MM.1S (cell line): Measurements from ENCODE around the gene PDGFRB.

Experiments
- DNase-seq: peaks from one replicate; pipeline ENCODE4 v3.0.0-alpha.2; 2015
- H2AFZ ChIP-seq: fragments of 300-600 bp; sonication (generic); 2 replicates; pipeline ENCODE4 v1.6.0; 2016; ENCODE audit warnings: antibody characterized with exemption, low read length
- H3F3A ChIP-seq: fragments of 300-600 bp; sonication (generic); 2 replicates; pipeline ENCODE4 v1.6.1; 2016; ENCODE audit warnings: mild to moderate bottlenecking, antibody characterized with exemption, low read length, moderate library complexity, mixed read lengths; ENCODE audit not compliant: insufficient read depth
- H3K27ac ChIP-seq: fragments of 300-600 bp; sonication (generic); 2 replicates; pipeline ENCODE4 v1.5.1; 2016; ENCODE audit warnings: mild to moderate bottlenecking, low read length
- H3K27me3 ChIP-seq: fragments of 300-600 bp; sonication (generic); replicated peaks from 2 replicates; pipeline ENCODE4 v1.6.0; 2016; ENCODE audit warnings: low read length; ENCODE audit not compliant: insufficient read depth
- H3K36me3 ChIP-seq: fragments of 300-600 bp; sonication (generic); replicated peaks from 2 replicates; pipeline ENCODE4 v1.6.1; 2016; ENCODE audit warnings: mild to moderate bottlenecking, low read length, mixed read lengths; ENCODE audit not compliant: insufficient read depth
- H3K4me1 ChIP-seq: fragments of 300-600 bp; sonication (generic); 2 replicates; pipeline ENCODE4 v1.6.1; 2016; ENCODE audit warnings: low read length, mixed read lengths
- H3K4me2 ChIP-seq: fragments of 300-600 bp; sonication (generic); 2 replicates; pipeline ENCODE4 v1.6.0; 2016; ENCODE audit warnings: low read depth, low read length
- H3K4me3 ChIP-seq: fragments of 300-600 bp; sonication (generic); 2 replicates; pipeline ENCODE4 v1.5.1; 2016; ENCODE audit warnings: low read length, mixed read lengths
- H3K79me2 ChIP-seq: fragments of 300-600 bp; sonication (generic); 2 replicates; pipeline ENCODE4 v1.6.1; 2016; ENCODE audit warnings: mixed run types, low read length, mixed read lengths
- H3K9ac ChIP-seq: fragments of 300-600 bp; sonication (generic); 2 replicates; pipeline ENCODE4 v1.6.1; 2016; ENCODE audit warnings: low read length, mixed read lengths
- H3K9me2 ChIP-seq: fragments of 300-600 bp; sonication (generic); replicated peaks from 2 replicates; pipeline ENCODE4 v1.6.1; 2016; ENCODE audit warnings: mild to moderate bottlenecking, low read length, mixed read lengths; ENCODE audit not compliant: insufficient read depth
- H3K9me3 ChIP-seq: fragments of 300-600 bp; sonication (generic); replicated peaks from 2 replicates; pipeline ENCODE4 v1.6.1; 2016; ENCODE audit warnings: mild to moderate bottlenecking, low read length, mixed read lengths; ENCODE audit not compliant: insufficient read depth
- H4K20me1 ChIP-seq: fragments of 300-600 bp; sonication (generic); 2 replicates; pipeline ENCODE4 v1.6.1; 2016; ENCODE audit warnings: mild to moderate bottlenecking, low read length, moderate library complexity, mixed read lengths; ENCODE audit not compliant: insufficient read depth
- CTCF ChIP-seq: fragments of 300-600 bp; sonication (generic); IDR thresholded peaks from 2 replicates; pipeline ENCODE4 v1.5.1; 2016; ENCODE audit warnings: antibody characterized with exemption, low read length, mixed read lengths
- EZH2 ChIP-seq: fragments of 300-600 bp; sonication (generic); optimal IDR thresholded peaks from 2 replicates; pipeline ENCODE3; 2017; ENCODE audit warnings: low read depth, mild to moderate bottlenecking, antibody characterized with exemption, low read length, mixed read lengths
- EZH2phosphoT487 ChIP-seq: fragments of 300-600 bp; sonication (generic); IDR thresholded peaks from 2 replicates; pipeline ENCODE4 v1.6.1; 2018; ENCODE audit warnings: antibody characterized with exemption, low read length

Gene PDGFRB

DNA sequence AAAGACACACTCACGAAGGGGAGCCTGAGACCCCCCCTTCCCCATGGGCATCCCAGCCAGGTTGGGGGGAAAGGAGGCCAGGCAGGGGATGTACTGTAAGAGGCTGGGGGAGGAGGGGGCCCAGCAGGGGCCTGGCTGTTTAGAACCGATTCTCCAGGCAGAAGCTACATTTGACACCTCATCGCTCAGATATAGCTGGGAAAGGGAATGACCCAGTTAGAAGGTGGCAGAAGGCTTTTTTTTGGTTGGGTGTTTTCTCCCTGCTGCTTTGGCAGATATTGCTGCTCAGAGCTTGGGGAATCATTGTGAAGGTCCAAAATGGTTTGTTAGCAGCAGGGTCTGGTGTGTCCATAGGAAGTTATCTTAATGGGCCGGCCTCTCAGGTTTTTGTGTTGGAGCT lies 16.9 kb upstream of the PDGFRB start:
- Histone ChIP-seq H3K27ac (no peak overlapping the region), H2AFZ (no peak overlapping the region), H3K9me2 (no peaks in the 10 kb centered on the region), H3K36me3 (no peaks in the 10 kb centered on the region), H3K79me2 (no peaks in the 10 kb centered on the region), H3K4me1 (no peaks in the 10 kb centered on the region), H3F3A (no peaks in the 10 kb centered on the region), H4K20me1 (no peaks in the 10 kb centered on the region), H3K9ac (no peak overlapping the region), H3K9me3 (no peaks in the 10 kb centered on the region), H3K4me3 (no peak overlapping the region), H3K4me2 (no peak overlapping the region), H3K27me3 (peaks cover 22% of the 10 kb centered on the region)
- DNase-seq, result no peak
- TF ChIP-seq EZH2phosphoT487, result no peak
- no peak for TF ChIP-seq CTCF
- no peak for TF ChIP-seq EZH2

GRCh38 chr5:150172145-150172544 lies 16.5 kb upstream of the PDGFRB start:
- Histone ChIP-seq H3K79me2 (no peaks in the 10 kb centered on the region), H3K9ac (no peak overlapping the region), H3F3A (no peaks in the 10 kb centered on the region), H3K4me1 (no peaks in the 10 kb centered on the region), H3K4me3 (no peak overlapping the region), H3K27ac (no peak overlapping the region), H3K27me3 (peaks cover 22% of the 10 kb centered on the region), H3K9me2 (no peaks in the 10 kb centered on the region), H3K9me3 (no peaks in the 10 kb centered on the region), H3K36me3 (no peaks in the 10 kb centered on the region), H4K20me1 (no peaks in the 10 kb centered on the region), H3K4me2 (no peak overlapping the region), H2AFZ (no peak overlapping the region)
- TF ChIP-seq CTCF, result no peak
- DNase-seq, result no peak

GRCh38 chr5:150168864-150169263 lies 13.2 kb upstream of the PDGFRB start:
- H3K27me3 ChIP-seq, result peaks cover 18% of the 10 kb centered on the region
- H4K20me1 ChIP-seq, result no peaks in the 10 kb centered on the region
- H3K27ac ChIP-seq, result no peak overlapping the region
- TF ChIP-seq EZH2 (no peak), EZH2phosphoT487 (no peak), CTCF (no peak)
- no peak overlapping the region for H2AFZ ChIP-seq
- H3K36me3 ChIP-seq, result no peaks in the 10 kb centered on the region
- no peak overlapping the region for H3K9ac ChIP-seq
- H3K9me3 ChIP-seq, result no peaks in the 10 kb centered on the region
- no peak overlapping the region for H3K4me2 ChIP-seq
- no peaks in the 10 kb centered on the region for H3K4me1 ChIP-seq
- no peaks in the 10 kb centered on the region for H3K9me2 ChIP-seq
- no peak for DNase-seq
- no peak overlapping the region for H3K4me3 ChIP-seq
- no peaks in the 10 kb centered on the region for H3K79me2 ChIP-seq
- no peaks in the 10 kb centered on the region for H3F3A ChIP-seq

DNA sequence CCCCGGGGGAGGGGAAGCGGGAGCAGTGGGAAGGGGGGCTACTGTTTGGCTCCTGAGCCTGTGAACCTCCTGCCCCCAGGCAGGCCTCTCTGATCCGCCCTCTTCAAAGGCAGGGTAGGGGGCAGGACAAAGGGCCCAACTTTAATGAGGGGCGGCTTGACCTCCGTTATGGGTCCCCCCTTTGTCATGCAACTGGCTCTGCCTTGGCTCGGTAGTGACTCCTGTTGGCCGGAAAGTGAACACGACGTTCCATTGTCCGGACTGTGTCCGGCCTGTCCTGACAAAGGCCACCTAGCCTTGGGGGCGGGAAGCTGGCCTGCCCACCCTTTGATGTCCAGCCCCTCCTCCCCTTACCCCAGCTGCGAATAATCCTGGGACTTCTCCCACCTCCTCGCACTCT lies 12.3 kb upstream of the PDGFRB start:
- Histone ChIP-seq H3K9me2 (no peaks in the 10 kb centered on the region), H2AFZ (no peak overlapping the region), H3K9ac (no peak overlapping the region), H3F3A (no peaks in the 10 kb centered on the region), H3K27me3 (peaks cover 17% of the 10 kb centered on the region), H3K4me2 (no peak overlapping the region), H3K9me3 (no peaks in the 10 kb centered on the region), H3K79me2 (no peaks in the 10 kb centered on the region), H4K20me1 (no peaks in the 10 kb centered on the region), H3K4me1 (no peaks in the 10 kb centered on the region), H3K27ac (no peak overlapping the region), H3K36me3 (no peaks in the 10 kb centered on the region), H3K4me3 (no peak overlapping the region)
- DNase-seq, result no peak
- no peak for TF ChIP-seq EZH2
- peak; percentile 12; the same call in 1 of the 2 replicates for TF ChIP-seq CTCF
- TF ChIP-seq EZH2phosphoT487, result no peak
